ENCODE results near the gene TTLL4.

The TTLL4 gene

GRCh38 chr2:218710687-218711549, at the start of gene TTLL4:
Gene TTLL4, plus strand, starts transcription at chr2:218710835. Its CDS starts 26,842 bp downstream, at chr2:218737677.
- no peak for FAIRE-seq

GRCh38 chr2:218662377-218662776, 48.3 kb upstream of the TTLL4 start:
- no peak for FAIRE-seq

GRCh38 chr2:218662827-218663226, 47.8 kb upstream of the TTLL4 start:
- FAIRE-seq = no peak

- no peak for FAIRE-seq
Measured at GRCh38 chr2:218663901-218664300, 46.7 kb upstream of the TTLL4 start.

GRCh38 chr2:218664653-218665052, 46.0 kb upstream of the TTLL4 start:
- no peak for FAIRE-seq

- FAIRE-seq = no peak
Measured at GRCh38 chr2:218671097-218671653, 39.5 kb upstream of the TTLL4 start.

GRCh38 chr2:218671654-218672566, 38.7 kb upstream of the TTLL4 start, which contains the start of the genes RNF25 and STK36:
Gene RNF25, minus strand, starts transcription at chr2:218672002. Its CDS starts 32 bp downstream, at chr2:218671970.
Gene STK36, plus strand, starts transcription at chr2:218672086. Its CDS starts 744 bp downstream, at chr2:218672830.
- FAIRE-seq = peak; percentile 79

GRCh38 chr2:218679119-218679518, 31.5 kb upstream of the TTLL4 start:
- FAIRE-seq = no peak

GRCh38 chr2:218680061-218680460, 30.6 kb upstream of the TTLL4 start:
- no peak for FAIRE-seq

- FAIRE-seq = peak; percentile 95
Measured at GRCh38 chr2:218687400-218688060, 23.1 kb upstream of the TTLL4 start.

GRCh38 chr2:218691234-218691633, 19.4 kb upstream of the TTLL4 start:
- FAIRE-seq = no peak

GRCh38 chr2:218694405-218695145, 16.1 kb upstream of the TTLL4 start:
- FAIRE-seq = no peak

GRCh38 chr2:218698885-218699284, 11.8 kb upstream of the TTLL4 start:
- no peak for FAIRE-seq

GRCh38 chr2:218701806-218702205, 8.8 kb upstream of the TTLL4 start:
- FAIRE-seq = no peak

- no peak for FAIRE-seq
Measured at GRCh38 chr2:218703341-218703740, 7.3 kb upstream of the TTLL4 start.

GRCh38 chr2:218708086-218708485, 2.5 kb upstream of the TTLL4 start:
- FAIRE-seq = no peak

- no peak for FAIRE-seq
Measured at GRCh38 chr2:218709908-218710307, 727 bp upstream of the TTLL4 start.

GRCh38 chr2:218710334-218710686, 325 bp upstream of the TTLL4 start:
- FAIRE-seq = no peak

- FAIRE-seq = no peak
Measured at GRCh38 chr2:218711550-218711929, 905 bp downstream of the TTLL4 start.

- no peak for FAIRE-seq
Measured at GRCh38 chr2:218713922-218714321, 3.3 kb downstream of the TTLL4 start.

- FAIRE-seq = no peak
Measured at GRCh38 chr2:218716070-218716469, 5.4 kb downstream of the TTLL4 start.

- no peak for FAIRE-seq
Measured at GRCh38 chr2:218717262-218717661, 6.6 kb downstream of the TTLL4 start.

Data from A204.1 (cell line).